H1 (cell line): ENCODE data around the gene BRCC3. TPM values are rescaled to one million over a fixed set of nuclear protein-coding genes. Genes with fewer than 3 reads are reported as not detected.

ENCODE experiments used
- CTCF ChIA-PET: fragments of 300-600 bp; sonication (Branson Sonifier 250); formaldehyde crosslinking; loops from one replicate; lab custom pipeline; 2021; ENCODE audit not compliant: partially characterized antibody; lab: Charles Lee
- POLR2A ChIA-PET: fragments of 300-600 bp; sonication (Branson Sonifier 250); formaldehyde crosslinking; loops from one replicate; lab custom pipeline; 2021; ENCODE audit warnings: inconsistent platforms; ENCODE audit not compliant: partially characterized antibody; lab: Charles Lee
- DNase-seq, 2 experiments: peaks; one replicate each; pipeline versions ENCODE4 v3.0.0 to v3.0.0-alpha.2; 2010 to 2022; ENCODE audit warnings: low spot score in 2 of 2, low read depth in 1 of 2, mixed read lengths in 1 of 2
- FAIRE-seq: peaks from 2 replicates; lab custom pipeline; 2011; peaks lifted over from hg19 to GRCh38; lab: Jason Lieb, UNC
- H2AFZ ChIP-seq: 2 replicates; pipeline ENCODE4 v1.8.1; 2012; ENCODE audit warnings: low read length, inconsistent platforms
- H2AK5ac ChIP-seq: 2 replicates; pipeline ENCODE4 v1.6.1; 2013; ENCODE audit warnings: low read depth, low read length
- H2BK120ac ChIP-seq: replicated peaks from 2 replicates; pipeline ENCODE3; 2013; ENCODE audit warnings: low read depth, low read length, inconsistent platforms
- H2BK12ac ChIP-seq: 2 replicates; pipeline ENCODE4 v1.6.1; 2013; ENCODE audit warnings: low read depth, low read length
- H2BK15ac ChIP-seq: 2 replicates; pipeline ENCODE4 v1.6.1; 2013; ENCODE audit warnings: low read length
- H2BK20ac ChIP-seq: 2 replicates; pipeline ENCODE4 v1.6.1; 2013; ENCODE audit warnings: low read length
- H2BK5ac ChIP-seq: 2 replicates; pipeline ENCODE4 v1.6.1; 2013; ENCODE audit warnings: low read depth, low read length
- H3K14ac ChIP-seq: 2 replicates; pipeline ENCODE4 v1.6.1; 2013; ENCODE audit warnings: inconsistent platforms; ENCODE audit not compliant: insufficient read length
- H3K18ac ChIP-seq: 2 replicates; pipeline ENCODE4 v1.6.1; 2013; ENCODE audit warnings: low read length; ENCODE audit errors: extremely low read depth
- H3K23ac ChIP-seq: 2 replicates; pipeline ENCODE4 v1.6.1; 2013; ENCODE audit warnings: inconsistent platforms; ENCODE audit not compliant: insufficient read length
- H3K23me2 ChIP-seq: 2 replicates; pipeline ENCODE4 v1.6.1; 2013; ENCODE audit warnings: low read depth, low read length
- H3K27ac ChIP-seq: 2 replicates; pipeline ENCODE4 v1.6.1; 2011; ENCODE audit warnings: low read depth, low read length, inconsistent platforms
- H3K27me3 ChIP-seq, 4 experiments: replicated peaks in 1 of 4; 1 replicate in 1 of 4; 2 replicates in 3 of 4; pipeline versions ENCODE4 v1.6.1 to v1.8.1; 2011 to 2013; ENCODE audit warnings: low read length in 3 of 4, mild to moderate bottlenecking in 3 of 4, inconsistent platforms in 2 of 4, mixed read lengths in 2 of 4, moderate library complexity in 1 of 4; ENCODE audit not compliant: control insufficient read depth in 3 of 4, insufficient read depth in 3 of 4; ENCODE audit errors: extremely low read depth in 1 of 4
- H3K36me3 ChIP-seq, 4 experiments: 2 replicates each; pipeline versions ENCODE4 v1.6.1 to v1.8.1; 2011 to 2013; ENCODE audit warnings: mild to moderate bottlenecking in 4 of 4, low read length in 3 of 4, moderate library complexity in 2 of 4, control low read depth in 1 of 4, inconsistent platforms in 1 of 4; ENCODE audit not compliant: insufficient read depth in 4 of 4, control insufficient read depth in 2 of 4
- H3K4ac ChIP-seq: replicated peaks from 2 replicates; pipeline ENCODE3; 2013; ENCODE audit warnings: low read length, low read depth, mixed read lengths, inconsistent platforms; ENCODE audit not compliant: insufficient read length
- H3K4me1 ChIP-seq, 4 experiments: replicated peaks in 1 of 4; 1 replicate in 1 of 4; 2 replicates in 3 of 4; pipeline versions ENCODE4 v1.6.1 to v1.8.1; 2011 to 2013; ENCODE audit warnings: low read length in 3 of 4, inconsistent platforms in 2 of 4, mixed read lengths in 1 of 4; ENCODE audit not compliant: insufficient read depth in 4 of 4, control insufficient read depth in 3 of 4
- H3K4me2 ChIP-seq, 2 experiments: 2 replicates each; pipeline versions ENCODE4 v1.6.1 to v1.8.1; 2011 to 2013; ENCODE audit warnings: low read depth in 2 of 2, low read length in 2 of 2, control low read depth in 1 of 2, inconsistent platforms in 1 of 2, mild to moderate bottlenecking in 1 of 2; ENCODE audit not compliant: insufficient read depth in 1 of 2
- H3K4me3 ChIP-seq, 4 experiments: fragments of 200-600, 300-600 bp in 1 of 4; sonication (generic), shearing (Covaris generic), sonication (Bioruptor Twin) in 1 of 4; 2 replicates each; pipeline versions ENCODE4 v1.5.1 to v1.8.1; 2011 to 2016; ENCODE audit warnings: low read length in 4 of 4, low read depth in 3 of 4, control low read depth in 2 of 4, inconsistent platforms in 2 of 4, mild to moderate bottlenecking in 2 of 4, mixed read lengths in 1 of 4, moderate library complexity in 1 of 4; ENCODE audit not compliant: insufficient read depth in 2 of 4; ENCODE audit errors: extremely low read depth in 1 of 4
- H3K56ac ChIP-seq: replicated peaks from 2 replicates; pipeline ENCODE3; 2013; ENCODE audit warnings: low read depth, mild to moderate bottlenecking, mixed read lengths, low read length, inconsistent platforms; ENCODE audit not compliant: insufficient read length
- H3K79me1 ChIP-seq: 2 replicates; pipeline ENCODE4 v1.6.1; 2013; ENCODE audit warnings: low read depth, low read length, control low read depth
- H3K79me2 ChIP-seq, 2 experiments: 2 replicates each; pipeline versions ENCODE4 v1.6.1 to v1.8.1; 2012 to 2013; ENCODE audit warnings: low read length in 2 of 2, mild to moderate bottlenecking in 2 of 2, inconsistent platforms in 1 of 2; ENCODE audit not compliant: insufficient read depth in 2 of 2, control insufficient read depth in 1 of 2
- H3K9ac ChIP-seq, 4 experiments: replicated peaks in 1 of 4; 1 replicate in 1 of 4; 2 replicates in 3 of 4; pipeline versions ENCODE4 v1.6.1 to v1.8.1; 2011 to 2013; ENCODE audit warnings: low read depth in 3 of 4, low read length in 3 of 4, control low read depth in 2 of 4, mild to moderate bottlenecking in 2 of 4, moderate library complexity in 2 of 4, inconsistent platforms in 1 of 4; ENCODE audit errors: extremely low read depth in 1 of 4
- H3K9me3 ChIP-seq, 2 experiments: 2 replicates each; pipeline versions ENCODE4 v1.6.1 to v1.8.1; 2012 to 2013; ENCODE audit warnings: mild to moderate bottlenecking in 2 of 2, moderate library complexity in 2 of 2, control low read depth in 1 of 2, inconsistent platforms in 1 of 2, low read depth in 1 of 2, low read length in 1 of 2, mixed read lengths in 1 of 2; ENCODE audit not compliant: insufficient read depth in 2 of 2
- H4K20me1 ChIP-seq, 2 experiments: replicated peaks in 1 of 2; 2 replicates each; pipeline versions ENCODE3 to v1.8.1; 2011 to 2013; ENCODE audit warnings: inconsistent platforms in 2 of 2, low read length in 2 of 2, mild to moderate bottlenecking in 1 of 2; ENCODE audit not compliant: insufficient read depth in 2 of 2, control insufficient read depth in 1 of 2
- H4K5ac ChIP-seq: 2 replicates; pipeline ENCODE4 v1.6.1; 2013; ENCODE audit warnings: low read length, low read depth, mixed read lengths, inconsistent platforms; ENCODE audit not compliant: insufficient read length
- H4K8ac ChIP-seq: 2 replicates; pipeline ENCODE4 v1.8.0; 2013; ENCODE audit warnings: mild to moderate bottlenecking, moderate library complexity, low read length, inconsistent platforms; ENCODE audit not compliant: insufficient read depth; ENCODE audit errors: extremely low read depth
- H4K91ac ChIP-seq: replicated peaks from 2 replicates; pipeline ENCODE3; 2013; ENCODE audit warnings: low read length, mixed read lengths, inconsistent platforms; ENCODE audit not compliant: insufficient read length
- RFX5 ChIP-seq: IDR thresholded peaks from 2 replicates; pipeline ENCODE4 v1.6.1; 2011; ENCODE audit warnings: low read depth, low read length, improper control_type of control experiment, borderline replicate concordance
- TBP ChIP-seq: IDR thresholded peaks from 2 replicates; pipeline ENCODE4 v1.6.1; 2011; ENCODE audit warnings: low read depth, low read length, improper control_type of control experiment
- WGBS, 2 experiments: shearing (Covaris generic) in 1 of 2; methylation state at CpG; one replicate each; pipeline versions ENCODE4 v1.1.6 to v1.1.7; 2013 to 2015; ENCODE audit warnings: low lambda C conversion rate in 2 of 2, mixed read lengths in 2 of 2, inconsistent platforms in 1 of 2, low coverage in 1 of 2, missing lambda C conversion rate in 1 of 2; ENCODE audit not compliant: insufficient replicate concordance in 2 of 2, insufficient coverage in 1 of 2, insufficient read length in 1 of 2; ENCODE audit errors: extremely low coverage in 1 of 2, missing lambda C conversion rate in 1 of 2; 5-methylcytosine and 5-hydroxymethylcytosine counted together
- polyA plus RNA-seq, 7 experiments: library from polyadenylated mRNA; depleted of rRNA in 3 of 7; stranded (reverse) in 5 of 7; unstranded in 2 of 7; fragments of >200 nt in 5 of 7; fragments of 200-250 nt in 2 of 7; gene quantifications; 1 replicate in 5 of 7; 2 replicates in 1 of 7; 4 replicates in 1 of 7; pipeline versions ENCODE4 v1.2.1 to v1.2.3, GENCODE V29; 2011 to 2013; ENCODE audit warnings: missing spikeins in 2 of 7, mixed read lengths in 2 of 7
- total RNA-seq: library from RNA; stranded (reverse); fragmentation: NEBNext Ultra II Directional; extraction: Animal tissue kit (Norgen Biotek cat#: 25700); gene quantifications from 2 replicates; pipeline ENCODE4 v1.2.1, GENCODE V29; 2021

The BRCC3 gene
- total and polyA plus RNA-seq, 2 of the 8 experiments (the other 6 are each of a cell fraction or from before 2014, with no cell fraction given), result 13.1 to 23.2 TPM

DNA sequence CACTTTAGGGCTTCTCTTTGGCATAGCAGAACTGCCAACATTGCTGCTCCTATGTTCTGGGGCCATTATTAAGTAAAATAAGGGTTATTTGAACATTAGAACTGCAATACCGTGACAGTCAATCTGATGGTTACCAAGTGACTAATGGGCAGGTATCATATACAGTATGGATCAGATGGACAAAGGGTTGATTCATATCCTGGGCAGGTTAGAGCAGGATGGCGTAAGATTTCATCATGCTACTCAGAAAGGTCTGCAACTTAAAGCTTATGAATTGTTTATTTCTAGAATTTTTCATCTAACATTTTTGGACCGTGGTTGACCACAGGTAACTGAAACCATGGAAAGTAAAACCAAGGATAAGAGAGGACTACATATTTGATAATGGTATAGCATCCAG, 40.9 kb downstream of the BRCC3 start:
- no peaks in the 10 kb centered on the region for H3K27me3 ChIP-seq
- DNase-seq, result no peak
- no peak overlapping the region for H3K4ac ChIP-seq
- H2BK5ac ChIP-seq, result no peak overlapping the region
- TF ChIP-seq RFX5, result no peak
- TF ChIP-seq TBP, result no peak
- TF ChIP-seq, all 59 proteins: peak for 0
- Histone ChIP-seq H4K91ac (no peak overlapping the region), H2BK12ac (no peak overlapping the region), H4K8ac (no peak overlapping the region), H2BK15ac (no peak overlapping the region), H2AK5ac (no peak overlapping the region), H3K79me1 (no peaks in the 10 kb centered on the region), H3K14ac (no peak overlapping the region), H3K79me2 (no peaks in the 10 kb centered on the region), H3K4me1 (no peaks in the 10 kb centered on the region), H2BK120ac (no peak overlapping the region), H3K27ac (no peak overlapping the region), H2AFZ (no peak overlapping the region), H3K9ac (no peak overlapping the region), H4K20me1 (no peaks in the 10 kb centered on the region), H3K4me3 (no peak overlapping the region), H2BK20ac (no peak overlapping the region), H3K23ac (no peak overlapping the region), H3K18ac (no peak overlapping the region), H4K5ac (no peak overlapping the region), H3K56ac (no peak overlapping the region), H3K23me2 (no peaks in the 10 kb centered on the region), H3K9me3 (no peaks in the 10 kb centered on the region), H3K4me2 (no peak overlapping the region), H3K36me3 (no peaks in the 10 kb centered on the region; a peak in 3 of 8 replicates)
- WGBS, 2 experiments, result 98% methylated on average over 3 of the region's 3 CpGs; no CpG with 5 or more reads in 1 of the 2 experiments
- CTCF ChIA-PET, result no interaction called here
- POLR2A ChIA-PET, result no interaction called here
- no peak for FAIRE-seq
